ENCODE results near the gene C18orf32. TPM values are rescaled to one million over a fixed set of nuclear protein-coding genes. Genes with fewer than 3 reads are reported as not detected.

Gene C18orf32
- total and polyA plus RNA-seq, 2 donors (not counting 3 experiments of a cell fraction or from before 2014, with no cell fraction given): 20.4 to 27.4 TPM

DNA sequence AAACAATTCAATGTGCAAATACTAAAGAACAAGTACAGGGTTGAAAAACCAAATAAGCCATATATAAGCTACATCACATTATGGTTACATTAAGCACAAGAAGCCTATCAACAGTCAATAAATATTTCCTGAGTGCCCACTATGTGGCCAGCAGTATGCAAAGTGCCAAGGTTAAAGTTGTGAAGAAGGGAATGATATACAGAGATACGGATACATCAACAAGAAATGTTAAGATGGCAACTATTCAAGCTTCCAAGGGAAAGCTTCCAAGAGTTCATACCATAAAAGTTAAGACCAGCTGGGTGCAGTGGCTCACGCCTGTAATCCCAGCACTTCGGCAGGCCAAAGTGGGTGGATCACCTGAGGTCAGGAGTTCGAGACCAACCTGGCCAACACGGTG, 40.6 kb downstream of the C18orf32 start:
- DNase-seq (ENCODE audit: low read depth, low spot score): no peak
- POLR2A ChIA-PET: no interaction called here
- Histone ChIP-seq H3K9me1 (replicated peaks; ENCODE audit: control insufficient read depth, extremely low read depth, insufficient read depth, low read length) (no peaks in the 10 kb centered on the region), H3K4me3 (replicated peaks in 1 of 3; ENCODE audit: insufficient read depth in 1 of 3, low read depth in 1 of 3, low read length in 3 of 3) (no peak overlapping the region), H3K36me3 (ENCODE audit: control insufficient read depth in 2 of 2, extremely low read depth in 1 of 2, insufficient read depth in 2 of 2, low read length in 2 of 2) (no peaks in the 10 kb centered on the region), H3K27me3 (ENCODE audit: control insufficient read depth in 2 of 2, insufficient read depth in 2 of 2, low read length in 2 of 2) (no peaks in the 10 kb centered on the region), H2AFZ (ENCODE audit: low read depth, low read length) (no peak overlapping the region), H3K79me2 (ENCODE audit: control insufficient read depth, insufficient read depth, low read length) (peaks cover 16% of the 10 kb centered on the region), H3K9me3 (replicated peaks; ENCODE audit: control insufficient read depth, insufficient read depth, low read length) (no peaks in the 10 kb centered on the region), H3K9ac (replicated peaks; ENCODE audit: extremely low read depth, insufficient read depth, low read length) (no peak overlapping the region), H4K20me1 (replicated peaks; ENCODE audit: control insufficient read depth, extremely low read depth, insufficient read depth, low read length) (peaks cover 2% of the 10 kb centered on the region), H3K4me1 (ENCODE audit: control insufficient read depth, extremely low read depth, insufficient read depth, low read length) (no peaks in the 10 kb centered on the region), H3K4me2 (ENCODE audit: insufficient read depth, low read length) (no peak overlapping the region), H3K27ac (ENCODE audit: insufficient read depth, low read depth, low read length) (no peak overlapping the region)
- dilution Hi-C loops (cut with MboI; ENCODE audit: extremely low pct_ligation_motif_present, low sequenced_read_pairs): no loop called here
- TF ChIP-seq EZH2 (IDR thresholded peaks at IDR 0.05; ENCODE audit: borderline replicate concordance, low read depth, low read length, severe bottlenecking): no peak
- TF ChIP-seq MYC (IDR thresholded peaks at IDR 0.05; ENCODE audit: low read depth, low read length): no peak
- no peak for TF ChIP-seq POLR2A (IDR thresholded peaks at IDR 0.05; ENCODE audit: low read depth, low read length)
- TF ChIP-seq JUN (IDR thresholded peaks at IDR 0.05; ENCODE audit: borderline replicate concordance, insufficient read depth, insufficient read length, low read depth): no peak
- TF ChIP-seq POLR2AphosphoS5 (IDR thresholded peaks at IDR 0.05; ENCODE audit: insufficient read depth, low read depth, low read length): no peak
- no peak for TF ChIP-seq FOS (IDR thresholded peaks at IDR 0.05; ENCODE audit: borderline replicate concordance, insufficient read depth, low read length)
- TF ChIP-seq GATA2 (IDR thresholded peaks at IDR 0.05; ENCODE audit: insufficient read depth, insufficient read length, low read depth, low read length): no peak
- TF ChIP-seq, protein P1, sequence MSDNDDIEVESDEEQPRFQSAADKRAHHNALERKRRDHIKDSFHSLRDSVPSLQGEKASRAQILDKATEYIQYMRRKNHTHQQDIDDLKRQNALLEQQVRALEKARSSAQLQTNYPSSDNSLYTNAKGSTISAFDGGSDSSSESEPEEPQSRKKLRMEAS (IDR thresholded peaks at IDR 0.05; ENCODE audit: insufficient read depth, insufficient read length): no peak
- TF ChIP-seq, protein P2, sequence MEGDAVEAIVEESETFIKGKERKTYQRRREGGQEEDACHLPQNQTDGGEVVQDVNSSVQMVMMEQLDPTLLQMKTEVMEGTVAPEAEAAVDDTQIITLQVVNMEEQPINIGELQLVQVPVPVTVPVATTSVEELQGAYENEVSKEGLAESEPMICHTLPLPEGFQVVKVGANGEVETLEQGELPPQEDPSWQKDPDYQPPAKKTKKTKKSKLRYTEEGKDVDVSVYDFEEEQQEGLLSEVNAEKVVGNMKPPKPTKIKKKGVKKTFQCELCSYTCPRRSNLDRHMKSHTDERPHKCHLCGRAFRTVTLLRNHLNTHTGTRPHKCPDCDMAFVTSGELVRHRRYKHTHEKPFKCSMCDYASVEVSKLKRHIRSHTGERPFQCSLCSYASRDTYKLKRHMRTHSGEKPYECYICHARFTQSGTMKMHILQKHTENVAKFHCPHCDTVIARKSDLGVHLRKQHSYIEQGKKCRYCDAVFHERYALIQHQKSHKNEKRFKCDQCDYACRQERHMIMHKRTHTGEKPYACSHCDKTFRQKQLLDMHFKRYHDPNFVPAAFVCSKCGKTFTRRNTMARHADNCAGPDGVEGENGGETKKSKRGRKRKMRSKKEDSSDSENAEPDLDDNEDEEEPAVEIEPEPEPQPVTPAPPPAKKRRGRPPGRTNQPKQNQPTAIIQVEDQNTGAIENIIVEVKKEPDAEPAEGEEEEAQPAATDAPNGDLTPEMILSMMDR (IDR thresholded peaks at IDR 0.05; ENCODE audit: extremely low read depth in 1 of 2, insufficient read depth in 1 of 2, low read depth in 1 of 2, low read length in 2 of 2): no peak
- no TSS peak for BruUV-seq (replicated peaks)
- no peak for FAIRE-seq
- CTCF ChIA-PET: interaction anchor here (0.7 to 2.4 kb wide), 10 partner anchors 14 to 772 kb away, joined by 3 to 8 read pairs (median 4); no protein-coding TSS in a partner anchor
- intact Hi-C loops (cut with micrococcal nuclease): loop anchor here (5.0 kb wide), 2 partner anchors 494 to 669 kb away; partner anchors contain the start of gene SMAD7

All from endothelial cell of umbilical vein (primary cell).